Ovary (tissue), 9 donors: ENCODE results near the gene TSBP1. TPM values are rescaled to one million over a fixed set of nuclear protein-coding genes. Genes with fewer than 3 reads are reported as not detected.
"Not testable (repeated sequence)": the region's sequence is repeated elsewhere in the genome, so short reads cannot be mapped to it uniquely, and the experiment has no call there.

Experiments
- DNase-seq, 5 donors: peaks; one replicate each; pipeline ENCODE4 v3.0.0-alpha.2; 2019 to 2020
- H3K27ac ChIP-seq, 2 donors: fragments of 200-600 bp; one replicate each; pipeline versions ENCODE4 v1.5.1 to v1.8.0; 2019 to 2022
- H3K27me3 ChIP-seq: fragments of 200-600 bp; one replicate; pipeline ENCODE4 v1.8.0; 2022
- H3K36me3 ChIP-seq: fragments of 200-600 bp; sonication (generic); one replicate; pipeline ENCODE4 v1.5.1; 2019
- H3K4me1 ChIP-seq: one replicate; pipeline ENCODE4 v1.8.1; 2013; ENCODE audit warnings: mild to moderate bottlenecking, moderate library complexity; ENCODE audit not compliant: insufficient read depth
- H3K4me3 ChIP-seq: fragments of 200-600 bp; sonication (generic); one replicate; pipeline ENCODE4 v1.5.1; 2017
- H3K9me3 ChIP-seq, 2 donors: fragments of 200-600 bp in 1 of 2; sonication (generic) in 1 of 2; one replicate each; pipeline versions ENCODE4 v1.5.1 to v1.8.1; 2013 to 2019; ENCODE audit warnings: mild to moderate bottlenecking in 1 of 2, moderate library complexity in 1 of 2
- CTCF ChIP-seq, 3 donors: fragments of 450-650 bp in 2 of 3; fragments of 200-600 bp in 1 of 3; IDR thresholded peaks; one replicate each; pipeline versions ENCODE4 v1.5.1 to v1.8.0; 2016 to 2022; ENCODE audit warnings: antibody characterized with exemption in 3 of 3, mild to moderate bottlenecking in 1 of 3
- EP300 ChIP-seq: sonication (generic); formaldehyde crosslinking; IDR thresholded peaks from one replicate; pipeline ENCODE4 v1.6.1; 2017; ENCODE audit warnings: antibody characterized with exemption
- POLR2A ChIP-seq: fragments of 450-650 bp; IDR thresholded peaks from one replicate; pipeline ENCODE4 v1.6.1; 2017; ENCODE audit warnings: antibody characterized with exemption, mild to moderate bottlenecking, moderate library complexity
- WGBS, 3 donors: extraction: QIAGEN DNeasy Blood & Tissue Kit in 1 of 3; methylation state at CpG; one replicate each; pipeline versions ENCODE4 v1.1.5 to v1.1.7; 2013 to 2017; 5-methylcytosine and 5-hydroxymethylcytosine counted together
- intact Hi-C, 4 donors: fragments of 100-400 bp; cut with DNase I; formaldehyde crosslinking; loops; one replicate each; pipeline versions ENCODE4 v1.11.0 to v1.15.1; 2022 to 2023
- polyA plus RNA-seq, 2 donors: library from polyadenylated mRNA; stranded (reverse); fragments of 200-250 nt in 1 of 2; fragments of 350-450 nt in 1 of 2; fragmentation: Illumina TruSeq in 1 of 2; extraction: RNeasy Lipid Tissue Mini Kit (QIAGEN cat#74804) in 1 of 2; gene quantifications; one replicate each; pipeline ENCODE4 v1.2.3, GENCODE V29; 2013 to 2014
- total RNA-seq, 7 donors: library from RNA; depleted of rRNA in 2 of 7; stranded (reverse); fragments of >200 nt in 2 of 7; fragmentation: NEBNext Ultra II Directional in 3 of 7; extraction: Animal tissue kit (Norgen Biotek cat#: 25700) in 3 of 7; gene quantifications; one replicate each; pipeline versions ENCODE4 v1.1.0 to v1.2.4, GENCODE V29; 2016 to 2023
- donor health status: DM: no; HTN: no; CAD: no; lungs with moderate emphysema.
- donor health status: DM: no; HTN: no; CAD: no.
- donor health status: Bipolar disorder and iron deficiency.
- donor health status: DM: yes; HTN: yes; CAD: no.
- donor health status: DM: no; HTN: no; CAD: no.
- donor health status: DM: yes; HTN: yes; CAD: no.

TSBP1 gene
- total and polyA plus RNA-seq, 9 donors, result not detected

DNA sequence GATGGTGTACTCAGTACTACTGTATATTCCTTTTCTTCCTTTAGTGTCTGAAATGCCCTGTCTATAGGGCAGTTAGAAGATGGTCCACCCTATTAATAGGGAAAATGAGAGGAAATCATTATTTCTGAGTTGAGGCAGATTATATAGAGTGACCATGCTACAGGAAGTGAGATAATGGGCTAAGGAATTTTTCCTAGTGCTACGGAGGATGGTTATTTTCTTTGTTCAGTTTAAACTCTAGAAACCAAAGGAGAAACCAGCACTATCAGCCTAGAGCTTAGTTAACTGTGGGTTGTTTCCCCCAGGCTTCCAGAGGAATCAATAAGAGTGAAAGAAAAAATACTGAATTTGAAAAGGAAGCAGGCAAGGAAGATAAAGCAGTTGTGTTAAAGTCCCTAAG is 474 bp downstream of the TSBP1 start:
- Histone ChIP-seq H3K27me3 (no peaks in the 10 kb centered on the region), H3K4me3 (no peak overlapping the region), H3K4me1 (no peaks in the 10 kb centered on the region), H3K9me3 (no peaks in the 10 kb centered on the region), H3K36me3 (no peaks in the 10 kb centered on the region), H3K27ac (no peak overlapping the region)
- intact Hi-C loops, result no loop called here
- TF ChIP-seq POLR2A (no peak), CTCF (IDR thresholded peaks at IDR 0.05) (no peak), EP300 (no peak)
- WGBS, 3 donors, result 23 to 42% (median 36%) methylated on average over 1 of the region's 1 CpG
- no peak for DNase-seq

- H3K27ac ChIP-seq, result no peak overlapping the region
- no peaks in the 10 kb centered on the region for H3K4me1 ChIP-seq
- intact Hi-C loops, result no loop called here
- TF ChIP-seq POLR2A, result no peak
- no peak for TF ChIP-seq EP300
- no peak for TF ChIP-seq CTCF (IDR thresholded peaks at IDR 0.05)
- no peaks in the 10 kb centered on the region for H3K9me3 ChIP-seq
- no peaks in the 10 kb centered on the region for H3K36me3 ChIP-seq
- H3K27me3 ChIP-seq, result no peaks in the 10 kb centered on the region
- DNase-seq, result no peak
- 74 to 90% (median 80%) methylated on average over 2 of the region's 2 CpGs for WGBS, 3 donors
- H3K4me3 ChIP-seq, result no peak overlapping the region
Observed at GRCh38 chr6:32370505-32370904, 1.2 kb downstream of the TSBP1 start.

DNA sequence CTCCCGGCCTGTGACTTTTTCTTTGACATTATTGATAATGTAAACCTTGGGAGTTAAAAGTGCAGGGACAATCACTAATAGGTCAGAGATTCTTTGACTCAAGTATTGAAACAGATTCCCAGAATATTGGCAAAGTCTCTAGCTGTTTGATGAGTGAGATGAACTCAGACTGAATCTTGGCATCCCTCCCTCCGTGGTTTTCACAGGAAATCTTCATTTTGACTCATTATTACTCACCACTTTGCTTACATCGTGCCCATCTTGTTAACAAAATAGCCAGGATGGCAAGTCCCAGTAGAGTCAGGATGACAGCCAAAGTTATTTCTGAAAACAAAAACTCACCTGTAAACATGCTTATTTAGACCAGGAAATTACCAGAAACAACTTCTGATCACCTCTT is 2.0 kb downstream of the TSBP1 start:
- intact Hi-C loops, result no loop called here
- Histone ChIP-seq H3K4me3 (no peak overlapping the region), H3K4me1 (no peaks in the 10 kb centered on the region), H3K27ac (no peak overlapping the region), H3K9me3 (no peaks in the 10 kb centered on the region), H3K27me3 (no peaks in the 10 kb centered on the region), H3K36me3 (no peaks in the 10 kb centered on the region)
- TF ChIP-seq EP300, result no peak
- TF ChIP-seq POLR2A, result no peak
- TF ChIP-seq CTCF (IDR thresholded peaks at IDR 0.05), result no peak
- 56 to 63% (median 61%) methylated on average over 3 of the region's 3 CpGs for WGBS, 3 donors
- no peak for DNase-seq

DNA sequence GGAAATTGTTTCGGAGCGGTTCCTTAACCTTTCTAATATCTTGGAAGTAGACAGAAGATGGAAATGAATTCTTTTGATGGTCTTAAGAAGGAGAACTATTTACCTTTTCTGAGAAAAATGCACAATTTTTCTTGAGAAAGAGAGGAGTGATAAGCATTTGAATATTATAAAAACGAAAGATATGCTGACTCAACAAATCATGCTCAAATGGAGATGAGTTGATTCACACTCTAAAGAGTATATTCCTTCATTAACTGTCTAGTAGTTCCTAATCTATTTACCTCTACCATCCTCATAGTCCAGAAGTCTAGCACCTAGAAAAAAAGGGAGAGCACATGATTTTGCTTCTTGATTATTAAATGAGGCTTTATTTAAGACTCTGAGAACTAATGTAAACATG is 4.1 kb downstream of the TSBP1 start:
- intact Hi-C loops, result no loop called here
- H3K27me3 ChIP-seq, result no peaks in the 10 kb centered on the region
- no peaks in the 10 kb centered on the region for H3K9me3 ChIP-seq
- TF ChIP-seq EP300 (no peak), POLR2A (no peak), CTCF (IDR thresholded peaks at IDR 0.05) (no peak)
- no peaks in the 10 kb centered on the region for H3K36me3 ChIP-seq
- no peak for DNase-seq
- no peak overlapping the region for H3K4me3 ChIP-seq
- no peaks in the 10 kb centered on the region for H3K4me1 ChIP-seq
- no peak overlapping the region for H3K27ac ChIP-seq
- WGBS, 3 donors, result 86 to 92% (median 89%) methylated on average over 3 of the region's 3 CpGs

- H3K4me1 ChIP-seq, DNase-seq, H3K27ac ChIP-seq, H3K4me3 ChIP-seq, H3K9me3 ChIP-seq, intact Hi-C loops, H3K27me3 ChIP-seq, H3K36me3 ChIP-seq: not testable (repeated sequence)
- 67 to 92% (median 82%) methylated on average over 1 of the region's 1 CpG for WGBS, 3 donors
Observed at GRCh38 chr6:32359225-32359624, 12.5 kb downstream of the TSBP1 start.

- H3K4me3 ChIP-seq, H3K27ac ChIP-seq, H3K27me3 ChIP-seq, intact Hi-C loops, H3K9me3 ChIP-seq, DNase-seq, H3K4me1 ChIP-seq, H3K36me3 ChIP-seq: not testable (repeated sequence)
- WGBS, 3 donors, result 72 to 88% (median 83%) methylated on average over 7 to 8 of the region's 8 CpGs
Observed at GRCh38 chr6:32358548-32358947, 13.2 kb downstream of the TSBP1 start.
